Parathyroid adenoma (tissue), 2 donors: ENCODE data around the gene DDX11.
A peak's percentile ranks its signal among the peaks of the same experiment; 100 is the strongest.
"Not testable (repeated sequence)": the region's sequence is repeated elsewhere in the genome, so short reads cannot be mapped to it uniquely, and the experiment has no call there.

Experiments used
- H2AFZ ChIP-seq: fragments of 300-600 bp; sonication (generic); one replicate; pipeline ENCODE4 v1.7.0; 2017; ENCODE audit warnings: antibody characterized with exemption, mild to moderate bottlenecking
- H3K27ac ChIP-seq: fragments of 300-600 bp; sonication (generic); one replicate; pipeline ENCODE4 v1.7.0; 2017
- H3K27me3 ChIP-seq: fragments of 300-600 bp; sonication (generic); one replicate; pipeline ENCODE4 v1.7.0; 2017; ENCODE audit warnings: low read length; ENCODE audit not compliant: control insufficient read depth, insufficient read depth
- H3K36me3 ChIP-seq: fragments of 300-600 bp; sonication (generic); one replicate; pipeline ENCODE4 v1.7.0; 2017; ENCODE audit warnings: low read length; ENCODE audit not compliant: control insufficient read depth, insufficient read depth
- H3K4me1 ChIP-seq: fragments of 300-600 bp; sonication (generic); one replicate; pipeline ENCODE4 v1.7.0; 2017; ENCODE audit warnings: control low read depth
- H3K4me2 ChIP-seq: fragments of 300-600 bp; sonication (generic); one replicate; pipeline ENCODE4 v1.7.0; 2017; ENCODE audit warnings: low read length
- H3K4me3 ChIP-seq: fragments of 300-600 bp; sonication (generic); one replicate; pipeline ENCODE4 v1.7.0; 2017; ENCODE audit warnings: low read depth, low read length
- H3K79me2 ChIP-seq: fragments of 300-600 bp; sonication (generic); one replicate; pipeline ENCODE4 v1.7.0; 2017; ENCODE audit warnings: control low read depth
- H3K9ac ChIP-seq: fragments of 300-600 bp; sonication (generic); one replicate; pipeline ENCODE4 v1.7.0; 2017; ENCODE audit warnings: mild to moderate bottlenecking
- H3K9me3 ChIP-seq: fragments of 300-600 bp; sonication (generic); one replicate; pipeline ENCODE4 v1.7.0; 2017; ENCODE audit warnings: low read length; ENCODE audit not compliant: control insufficient read depth
- TF ChIP-seq, protein P1 (sequence below): fragments of 300-600 bp; sonication (generic); IDR thresholded peaks from one replicate; pipeline ENCODE4 v1.7.0; 2017; ENCODE audit warnings: antibody characterized with exemption, mild to moderate bottlenecking
- donor health status: primary hyperparathyroidism.

The DDX11 gene

DNA sequence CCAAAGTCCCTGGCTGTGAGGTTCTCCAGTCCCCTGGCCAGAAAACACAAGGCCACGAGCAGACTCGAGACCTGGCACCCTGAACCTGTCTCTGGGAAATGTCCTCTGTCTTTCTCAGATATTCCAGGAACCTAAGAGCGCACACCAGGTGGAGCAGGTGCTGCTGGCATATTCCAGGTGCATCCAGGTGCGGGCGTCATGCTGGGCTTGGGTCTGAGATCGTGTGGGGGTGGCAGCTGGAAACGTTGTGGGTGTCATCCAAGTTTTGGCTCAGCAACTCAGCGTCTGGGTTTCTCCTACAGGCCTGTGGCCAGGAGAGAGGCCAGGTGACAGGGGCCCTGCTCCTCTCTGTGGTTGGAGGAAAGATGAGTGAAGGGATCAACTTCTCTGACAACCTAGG, 28.5 kb downstream of the DDX11 start:
- not testable (repeated sequence) for H3K9me3 ChIP-seq, H3K27ac ChIP-seq, H2AFZ ChIP-seq, H3K27me3 ChIP-seq, H3K4me3 ChIP-seq, H3K79me2 ChIP-seq, H3K9ac ChIP-seq, H3K36me3 ChIP-seq, H3K4me1 ChIP-seq, H3K4me2 ChIP-seq

DNA sequence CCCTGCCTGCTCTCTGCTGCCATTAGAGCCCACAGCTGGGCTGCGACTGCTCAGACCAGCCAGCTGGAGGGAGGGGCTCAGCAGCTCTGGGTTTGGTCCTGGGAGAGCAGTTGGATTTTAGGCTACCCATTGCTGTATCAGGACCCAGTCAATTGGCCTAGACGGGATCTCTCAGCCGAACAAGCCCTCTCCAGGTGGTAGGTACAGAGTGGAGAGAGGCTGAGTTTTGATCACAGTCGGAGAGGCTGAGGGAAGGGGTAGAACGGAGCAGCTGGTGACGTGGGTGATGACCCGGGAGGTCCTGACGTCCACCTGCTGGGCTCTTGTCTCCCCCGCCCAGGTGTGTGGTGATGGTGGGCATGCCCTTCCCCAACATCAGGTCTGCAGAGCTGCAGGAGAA, 28.9 kb downstream of the DDX11 start:
- H3K4me2 ChIP-seq, H3K27me3 ChIP-seq, H3K9me3 ChIP-seq, H3K79me2 ChIP-seq, H3K9ac ChIP-seq, H3K4me3 ChIP-seq, H3K36me3 ChIP-seq, H2AFZ ChIP-seq, H3K4me1 ChIP-seq, H3K27ac ChIP-seq: not testable (repeated sequence)

- H3K4me1 ChIP-seq, H3K27ac ChIP-seq, H3K27me3 ChIP-seq, H3K4me2 ChIP-seq, H3K9ac ChIP-seq, H3K79me2 ChIP-seq, H3K9me3 ChIP-seq, H3K36me3 ChIP-seq, H3K4me3 ChIP-seq: not testable (repeated sequence)
- H2AFZ ChIP-seq, result peak overlapping the region; percentile 76
Observed at GRCh38 chr12:31103561-31103975, 29.9 kb downstream of the DDX11 start.

- H3K4me3 ChIP-seq, H3K4me1 ChIP-seq, H3K79me2 ChIP-seq, H3K27ac ChIP-seq, H3K4me2 ChIP-seq, H3K9ac ChIP-seq, H3K9me3 ChIP-seq, H3K27me3 ChIP-seq, H2AFZ ChIP-seq, H3K36me3 ChIP-seq: not testable (repeated sequence)
Observed at GRCh38 chr12:31104220-31104619, 30.6 kb downstream of the DDX11 start.

DNA sequence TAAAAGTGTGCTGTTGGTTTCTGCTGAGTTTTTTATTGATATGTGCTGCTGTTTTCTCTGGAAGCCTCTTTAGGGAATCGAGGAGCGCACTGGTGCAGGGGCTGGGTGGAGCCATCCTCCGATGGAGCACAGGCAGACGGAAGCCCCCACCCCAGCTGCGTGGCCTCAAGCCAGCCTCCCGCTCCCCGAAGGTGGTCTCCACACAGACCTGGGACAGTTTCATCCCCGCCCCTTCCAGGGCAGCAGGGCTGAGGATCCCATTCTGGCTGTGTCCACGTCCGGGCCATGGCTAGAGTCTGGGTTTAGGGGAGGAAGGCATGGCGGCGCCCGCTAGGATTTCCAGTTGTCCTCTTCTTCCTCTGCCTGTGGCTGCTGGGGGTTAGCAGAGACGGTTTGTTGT, 31.1 kb downstream of the DDX11 start:
- H2AFZ ChIP-seq, H3K9ac ChIP-seq, H3K27ac ChIP-seq, H3K4me2 ChIP-seq, H3K4me1 ChIP-seq, H3K79me2 ChIP-seq, H3K27me3 ChIP-seq, H3K4me3 ChIP-seq, H3K36me3 ChIP-seq, H3K9me3 ChIP-seq: not testable (repeated sequence)

DNA sequence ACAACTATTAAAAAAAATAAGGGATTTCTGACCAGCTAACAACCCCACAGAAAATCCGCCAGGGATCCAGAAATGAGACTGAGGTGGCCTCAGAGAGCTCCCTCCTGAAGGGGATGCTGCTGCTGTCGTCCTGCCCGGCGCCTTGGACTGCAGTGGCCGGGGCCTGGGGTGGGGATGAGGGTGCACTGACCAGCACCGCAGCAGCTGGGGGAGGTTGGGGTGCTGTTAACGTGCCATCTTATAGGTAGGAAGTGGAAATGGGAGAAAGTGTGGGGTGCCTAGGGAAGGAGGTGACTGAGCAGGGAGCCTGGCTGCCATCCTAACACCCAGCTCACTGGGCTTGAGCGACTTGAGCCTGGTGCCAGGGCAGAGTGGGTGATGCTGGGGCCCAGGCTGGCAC, 32.0 kb downstream of the DDX11 start:
- no peaks in the 10 kb centered on the region for H3K79me2 ChIP-seq
- H3K4me1 ChIP-seq, result peaks cover 6% of the 10 kb centered on the region
- no peak overlapping the region for H3K9ac ChIP-seq
- no peak overlapping the region for H2AFZ ChIP-seq
- H3K4me3 ChIP-seq, result no peak overlapping the region
- no peaks in the 10 kb centered on the region for H3K36me3 ChIP-seq
- no peaks in the 10 kb centered on the region for H3K9me3 ChIP-seq
- no peak overlapping the region for H3K27ac ChIP-seq
- TF ChIP-seq, protein P1, sequence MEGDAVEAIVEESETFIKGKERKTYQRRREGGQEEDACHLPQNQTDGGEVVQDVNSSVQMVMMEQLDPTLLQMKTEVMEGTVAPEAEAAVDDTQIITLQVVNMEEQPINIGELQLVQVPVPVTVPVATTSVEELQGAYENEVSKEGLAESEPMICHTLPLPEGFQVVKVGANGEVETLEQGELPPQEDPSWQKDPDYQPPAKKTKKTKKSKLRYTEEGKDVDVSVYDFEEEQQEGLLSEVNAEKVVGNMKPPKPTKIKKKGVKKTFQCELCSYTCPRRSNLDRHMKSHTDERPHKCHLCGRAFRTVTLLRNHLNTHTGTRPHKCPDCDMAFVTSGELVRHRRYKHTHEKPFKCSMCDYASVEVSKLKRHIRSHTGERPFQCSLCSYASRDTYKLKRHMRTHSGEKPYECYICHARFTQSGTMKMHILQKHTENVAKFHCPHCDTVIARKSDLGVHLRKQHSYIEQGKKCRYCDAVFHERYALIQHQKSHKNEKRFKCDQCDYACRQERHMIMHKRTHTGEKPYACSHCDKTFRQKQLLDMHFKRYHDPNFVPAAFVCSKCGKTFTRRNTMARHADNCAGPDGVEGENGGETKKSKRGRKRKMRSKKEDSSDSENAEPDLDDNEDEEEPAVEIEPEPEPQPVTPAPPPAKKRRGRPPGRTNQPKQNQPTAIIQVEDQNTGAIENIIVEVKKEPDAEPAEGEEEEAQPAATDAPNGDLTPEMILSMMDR, result no peak
- no peaks in the 10 kb centered on the region for H3K27me3 ChIP-seq
- no peak overlapping the region for H3K4me2 ChIP-seq

- Histone ChIP-seq H3K27ac (no peak overlapping the region), H2AFZ (no peak overlapping the region), H3K4me3 (no peak overlapping the region), H3K79me2 (no peaks in the 10 kb centered on the region), H3K9ac (no peak overlapping the region), H3K27me3 (no peaks in the 10 kb centered on the region), H3K4me2 (no peak overlapping the region), H3K9me3 (no peaks in the 10 kb centered on the region), H3K4me1 (peaks cover 6% of the 10 kb centered on the region), H3K36me3 (no peaks in the 10 kb centered on the region)
- TF ChIP-seq, protein P1, result no peak
Observed at GRCh38 chr12:31106101-31106803, 32.6 kb downstream of the DDX11 start.

DNA sequence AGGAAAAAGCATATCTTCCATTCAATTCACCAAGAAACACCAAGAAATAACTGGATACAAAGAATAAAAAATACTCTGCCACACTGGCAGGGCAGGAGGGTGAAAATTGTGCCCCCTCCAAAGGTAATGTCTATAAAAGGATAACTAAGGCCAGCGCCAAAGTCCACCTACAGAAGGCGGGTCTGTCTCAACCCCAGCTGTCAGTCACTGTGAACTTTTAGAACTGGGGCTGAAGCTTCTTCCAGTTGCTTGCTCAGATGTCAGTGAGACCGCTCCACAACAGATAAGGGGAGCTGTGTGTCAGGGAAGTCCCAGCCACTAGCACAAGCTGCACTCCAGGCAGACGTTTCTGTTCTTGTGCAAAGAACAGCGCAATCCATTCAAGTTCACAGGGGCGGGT, 36.1 kb downstream of the DDX11 start:
- H3K27ac ChIP-seq, H3K4me3 ChIP-seq, H3K36me3 ChIP-seq, H3K79me2 ChIP-seq, H3K4me2 ChIP-seq, H3K4me1 ChIP-seq, H3K27me3 ChIP-seq, H3K9me3 ChIP-seq, H2AFZ ChIP-seq, H3K9ac ChIP-seq: not testable (repeated sequence)

GRCh38 chr12:31110263-31110662, 36.6 kb downstream of the DDX11 start:
- H3K27ac ChIP-seq, H3K9ac ChIP-seq, H3K27me3 ChIP-seq, H3K4me2 ChIP-seq, H2AFZ ChIP-seq, H3K36me3 ChIP-seq, H3K79me2 ChIP-seq, H3K4me3 ChIP-seq, H3K4me1 ChIP-seq, H3K9me3 ChIP-seq: not testable (repeated sequence)

GRCh38 chr12:31115092-31115601, 41.5 kb downstream of the DDX11 start:
- H3K27ac ChIP-seq, H3K79me2 ChIP-seq, H2AFZ ChIP-seq, H3K4me3 ChIP-seq, H3K4me1 ChIP-seq, H3K27me3 ChIP-seq, H3K9me3 ChIP-seq, H3K9ac ChIP-seq, H3K4me2 ChIP-seq, H3K36me3 ChIP-seq: not testable (repeated sequence)
